ENCODE data around the gene CTNNBL1. TPM values are rescaled to one million over a fixed set of nuclear protein-coding genes. Genes with fewer than 3 reads are reported as not detected.

The CTNNBL1 gene
- total RNA-seq, 4 donors from 2014 or later, result 25.5 to 38.4 (median 35.1) TPM

- DNase-seq (ENCODE audit: low spot score in 2 of 2), result no peak
- Histone ChIP-seq H3K27ac (no peak overlapping the region), H3K9me3 (no peaks in the 10 kb centered on the region), H3K4me1 (peaks cover 0 to 2% (median 0%) of the 10 kb centered on the region in 4 donors), H3K36me3 (peaks cover 0 to 48% (median 4%) of the 10 kb centered on the region in 3 donors), H3K27me3 (no peaks in the 10 kb centered on the region), H3K4me3 (no peak overlapping the region)
- WGBS, 2 donors, result 97 to 98% methylated on average over 2 of the region's 2 CpGs
- no peak for TF ChIP-seq CTCF (IDR thresholded peaks at IDR 0.05)
- TF ChIP-seq EP300 (IDR thresholded peaks at IDR 0.05), result no peak
- TF ChIP-seq POLR2A (IDR thresholded peaks at IDR 0.05), result no peak
Measured at GRCh38 chr20:37760322-37760721, 66.5 kb downstream of the CTNNBL1 start.

- H3K4me1 ChIP-seq, result peaks cover 0 to 2% (median 0%) of the 10 kb centered on the region in 4 donors
- peaks cover 0 to 54% (median 6%) of the 10 kb centered on the region in 3 donors for H3K36me3 ChIP-seq
- H3K4me3 ChIP-seq, result no peak overlapping the region
- no peaks in the 10 kb centered on the region for H3K9me3 ChIP-seq
- DNase-seq (ENCODE audit: low spot score in 2 of 2), result no peak
- H3K27ac ChIP-seq, result no peak overlapping the region
- no peaks in the 10 kb centered on the region for H3K27me3 ChIP-seq
- 78 to 83% methylated on average over 4 of the region's 4 CpGs for WGBS, 2 donors
- TF ChIP-seq CTCF (IDR thresholded peaks at IDR 0.05) (no peak), POLR2A (IDR thresholded peaks at IDR 0.05) (no peak), EP300 (IDR thresholded peaks at IDR 0.05) (no peak)
Measured at GRCh38 chr20:37762716-37763485, 69.1 kb downstream of the CTNNBL1 start.

GRCh38 chr20:37764333-37764935 lies 70.6 kb downstream of the CTNNBL1 start:
- Histone ChIP-seq H3K27me3 (no peaks in the 10 kb centered on the region), H3K4me3 (no peak overlapping the region), H3K27ac (no peak overlapping the region), H3K9me3 (no peaks in the 10 kb centered on the region), H3K4me1 (peaks cover 0 to 2% (median 0%) of the 10 kb centered on the region in 4 donors), H3K36me3 (peaks cover 0 to 59% (median 8%) of the 10 kb centered on the region in 3 donors)
- no peak for DNase-seq (ENCODE audit: low spot score in 2 of 2)
- TF ChIP-seq CTCF (IDR thresholded peaks at IDR 0.05) (no peak), POLR2A (IDR thresholded peaks at IDR 0.05) (no peak), EP300 (IDR thresholded peaks at IDR 0.05) (no peak)
- 86 to 93% methylated on average over 4 of the region's 4 CpGs for WGBS, 2 donors

GRCh38 chr20:37770908-37771307 lies 77.1 kb downstream of the CTNNBL1 start:
- Histone ChIP-seq H3K4me3 (no peak overlapping the region), H3K4me1 (no peaks in the 10 kb centered on the region), H3K27me3 (no peaks in the 10 kb centered on the region), H3K36me3 (peaks cover 0 to 77% (median 11%) of the 10 kb centered on the region in 3 donors), H3K27ac (no peak overlapping the region), H3K9me3 (no peaks in the 10 kb centered on the region)
- 90% methylated on average over 5 of the region's 5 CpGs for WGBS, 2 donors
- no peak for DNase-seq (ENCODE audit: low spot score in 2 of 2)
- TF ChIP-seq EP300 (IDR thresholded peaks at IDR 0.05), result no peak

- 80 to 88% methylated on average over 1 of the region's 1 CpG for WGBS, 2 donors
- DNase-seq (ENCODE audit: low spot score in 2 of 2), result no peak
- no peaks in the 10 kb centered on the region for H3K27me3 ChIP-seq
Measured at GRCh38 chr20:37773291-37773826, 79.5 kb downstream of the CTNNBL1 start.

More at GRCh38 chr20:37773291-37773826, 79.5 kb downstream of the CTNNBL1 start:
- TF ChIP-seq EP300 (IDR thresholded peaks at IDR 0.05) (no peak), CTCF (IDR thresholded peaks at IDR 0.05) (no peak), POLR2A (IDR thresholded peaks at IDR 0.05) (no peak)
- Histone ChIP-seq H3K4me3 (no peak overlapping the region), H3K27ac (no peak overlapping the region), H3K36me3 (peaks cover 0 to 72% (median 11%) of the 10 kb centered on the region in 3 donors), H3K9me3 (no peaks in the 10 kb centered on the region), H3K4me1 (no peaks in the 10 kb centered on the region)
